ENCODE measurements around the gene LRPAP1.

GRCh38 chr4:3523146-3523627 is 9.0 kb downstream of the LRPAP1 start:
- TF ChIP-seq POLR2A (IDR thresholded peaks at IDR 0.05; ENCODE audit: low read depth) (no peak), CTCF (IDR thresholded peaks at IDR 0.05) (no peak), POLR2AphosphoS5 (IDR thresholded peaks at IDR 0.05) (no peak)

Data from esophagus muscularis mucosa (tissue), 3 donors.